HepG2 (cell line): ENCODE results near the gene FIGLA. TPM values are rescaled to one million over a fixed set of nuclear protein-coding genes. Genes with fewer than 3 reads are reported as not detected.

Experiments
- ELF1 ChIP-seq: sonication (generic); formaldehyde crosslinking; IDR thresholded peaks from 2 replicates; pipeline ENCODE4 v1.4.0; 2020; ENCODE audit warnings: missing genetic modification reagents
- IRF2 ChIP-seq: IDR thresholded peaks from 2 replicates; pipeline ENCODE4 v1.6.1; 2018; ENCODE audit warnings: missing genetic modification reagents, missing compliant biosample characterization
- KAT8 ChIP-seq: IDR thresholded peaks from 2 replicates; pipeline ENCODE4 v1.6.1; 2016; ENCODE audit warnings: missing genetic modification reagents, missing compliant biosample characterization
- KDM2A ChIP-seq: sonication (generic); formaldehyde crosslinking; IDR thresholded peaks from 2 replicates; pipeline ENCODE4 v1.4.0; 2020; ENCODE audit warnings: low read depth, missing genetic modification reagents, borderline replicate concordance
- MAX ChIP-seq: IDR thresholded peaks from 2 replicates; pipeline ENCODE4 v1.6.1; 2012; ENCODE audit warnings: inconsistent platforms
- MIER3 ChIP-seq: IDR thresholded peaks from 2 replicates; pipeline ENCODE4 v1.6.1; 2016; ENCODE audit warnings: missing compliant biosample characterization, borderline replicate concordance
- NR2F6 ChIP-seq, 2 experiments: IDR thresholded peaks; 2 replicates each; pipeline ENCODE4 v1.6.1; 2016; ENCODE audit warnings: antibody characterized with exemption in 1 of 2, mild to moderate bottlenecking in 1 of 2
- NRL ChIP-seq: sonication (generic); formaldehyde crosslinking; IDR thresholded peaks from 2 replicates; pipeline ENCODE4 v1.5.0; 2020; ENCODE audit warnings: missing genetic modification reagents, mild to moderate bottlenecking, moderate library complexity, borderline replicate concordance
- ZBED4 ChIP-seq: sonication (generic); formaldehyde crosslinking; IDR thresholded peaks from 2 replicates; pipeline ENCODE4 v1.4.0; 2020; ENCODE audit warnings: missing genetic modification reagents, borderline replicate concordance
- ZBTB39 ChIP-seq: sonication (generic); formaldehyde crosslinking; IDR thresholded peaks from 2 replicates; pipeline ENCODE4 v1.5.0; 2020; ENCODE audit warnings: missing genetic modification reagents
- ZFX ChIP-seq: sonication (generic); formaldehyde crosslinking; IDR thresholded peaks from 2 replicates; pipeline ENCODE4 v1.4.0; 2020; ENCODE audit warnings: mild to moderate bottlenecking, low read depth, missing genetic modification reagents, moderate library complexity
- ZNF724P ChIP-seq: sonication (generic); formaldehyde crosslinking; IDR thresholded peaks from 2 replicates; pipeline ENCODE4 v1.8.0; 2022; ENCODE audit warnings: missing genetic modification reagents, borderline replicate concordance
- ZSCAN9 ChIP-seq: IDR thresholded peaks from 2 replicates; pipeline ENCODE4 v1.6.1; 2016; ENCODE audit warnings: borderline replicate concordance
- polyA plus RNA-seq, 8 experiments: library from polyadenylated mRNA; depleted of rRNA in 3 of 8; stranded (reverse) in 7 of 8; unstranded in 1 of 8; fragments of >200 nt; fragmentation: Illumina TruSeq in 4 of 8; extraction: Trizol in 4 of 8; gene quantifications; 2 replicates each; pipeline versions ENCODE4 v1.2.1 to v1.2.3, GENCODE V29; 2011 to 2016; ENCODE audit warnings: low read depth in 4 of 8, missing spikeins in 1 of 8, mixed read lengths in 1 of 8; ENCODE audit not compliant: insufficient read depth in 1 of 8
- total RNA-seq, 5 experiments: library from RNA; depleted of rRNA; stranded (reverse); fragments of >200 nt; fragmentation: Illumina TruSeq; extraction: Trizol; gene quantifications; 2 replicates each; pipeline ENCODE4 v1.2.3, GENCODE V29; 2016; ENCODE audit warnings: low read depth in 1 of 5
- TF ChIP-seq, protein P1 (sequence below): sonication (generic); formaldehyde crosslinking; IDR thresholded peaks from 2 replicates; pipeline ENCODE4 v1.8.1; 2023; ENCODE audit warnings: mild to moderate bottlenecking, missing genetic modification reagents

Gene FIGLA
- total and polyA plus RNA-seq, 2 of the 13 experiments (the other 11 are each of a cell fraction or from before 2014, with no cell fraction given): not detected

DNA sequence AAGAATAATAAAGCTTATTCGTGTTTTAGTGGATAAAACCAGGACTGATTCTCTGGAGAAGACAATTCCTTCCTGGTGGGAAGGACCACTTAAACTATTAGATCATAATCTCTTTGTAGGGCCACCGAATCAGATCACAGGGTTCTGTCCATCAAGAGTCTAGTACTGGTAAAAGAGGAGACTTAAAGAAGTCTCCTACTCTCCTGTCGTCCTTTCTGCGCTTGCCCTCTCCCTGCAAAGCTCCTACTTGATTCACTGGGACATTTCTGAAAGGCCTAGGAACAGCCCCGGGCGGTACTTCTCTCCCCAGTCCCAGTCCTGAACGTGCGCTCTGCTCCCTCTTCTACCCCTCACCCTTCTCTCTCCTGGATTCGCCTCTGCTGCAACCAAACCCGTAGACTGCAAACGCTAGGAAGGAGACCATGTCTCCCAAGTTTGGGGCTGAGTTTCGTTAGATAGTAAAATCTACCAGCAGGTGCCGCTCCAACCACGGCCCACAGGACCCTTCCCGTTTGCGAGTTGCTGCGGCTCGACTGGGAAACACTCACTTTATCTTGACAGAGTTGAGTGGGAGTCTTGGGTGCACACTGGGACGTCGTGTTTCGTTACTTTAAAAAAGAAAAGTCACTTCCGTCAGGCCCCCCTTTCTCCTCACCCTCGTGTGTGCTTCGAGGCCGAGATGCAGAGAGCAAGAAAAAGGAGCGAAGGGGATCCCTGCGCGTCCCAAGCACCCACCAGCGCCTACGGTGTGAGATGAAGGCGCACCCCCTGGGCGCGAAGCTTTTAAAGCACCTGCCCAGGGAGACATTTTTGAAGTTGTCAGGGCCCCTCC, 923 bp downstream of the FIGLA start (continued):
- peak; percentile 43; the same call in 1 of the 2 replicates for TF ChIP-seq ZFX
- peak; percentile 83; the same call in 1 of the 2 replicates for TF ChIP-seq NRL (CRISPR knock-in tag)
- peak; percentile 37; the same call in 1 of the 2 replicates for TF ChIP-seq ZSCAN9 (CRISPR knock-in tag)
- TF ChIP-seq, protein P1, sequence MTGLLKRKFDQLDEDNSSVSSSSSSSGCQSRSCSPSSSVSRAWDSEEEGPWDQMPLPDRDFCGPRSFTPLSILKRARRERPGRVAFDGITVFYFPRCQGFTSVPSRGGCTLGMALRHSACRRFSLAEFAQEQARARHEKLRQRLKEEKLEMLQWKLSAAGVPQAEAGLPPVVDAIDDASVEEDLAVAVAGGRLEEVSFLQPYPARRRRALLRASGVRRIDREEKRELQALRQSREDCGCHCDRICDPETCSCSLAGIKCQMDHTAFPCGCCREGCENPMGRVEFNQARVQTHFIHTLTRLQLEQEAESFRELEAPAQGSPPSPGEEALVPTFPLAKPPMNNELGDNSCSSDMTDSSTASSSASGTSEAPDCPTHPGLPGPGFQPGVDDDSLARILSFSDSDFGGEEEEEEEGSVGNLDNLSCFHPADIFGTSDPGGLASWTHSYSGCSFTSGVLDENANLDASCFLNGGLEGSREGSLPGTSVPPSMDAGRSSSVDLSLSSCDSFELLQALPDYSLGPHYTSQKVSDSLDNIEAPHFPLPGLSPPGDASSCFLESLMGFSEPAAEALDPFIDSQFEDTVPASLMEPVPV (CRISPR knock-in tag): 0 out of 2 replicates have a peak, but pooled peaks have one; percentile 47
- no peak for TF ChIP-seq NR2F6 (IDR thresholded peaks at IDR 0.05)
- peak; percentile 41; the same call in 1 of the 2 replicates for TF ChIP-seq NR2F6 (CRISPR knock-in tag; IDR thresholded peaks at IDR 0.05)
- TF ChIP-seq KDM2A (CRISPR knock-in tag): peak; percentile 70
- TF ChIP-seq MIER3 (CRISPR knock-in tag): 0 out of 2 replicates have a peak, but pooled peaks have one; percentile 74
- 0 out of 2 replicates have a peak, but pooled peaks have one; percentile 49 for TF ChIP-seq ZBTB39 (CRISPR knock-in tag)
- peak; percentile 42; the same call in 1 of the 2 replicates for TF ChIP-seq MAX
- TF ChIP-seq ZBED4 (CRISPR knock-in tag): peak; percentile 60; the same call in 1 of the 2 replicates
- peak; percentile 54; the same call in 1 of the 2 replicates for TF ChIP-seq KAT8
- TF ChIP-seq IRF2 (CRISPR knock-in tag): peak; percentile 53; the same call in 1 of the 2 replicates
- 0 out of 2 replicates have a peak, but pooled peaks have one; percentile 39 for TF ChIP-seq ELF1 (CRISPR knock-in tag)
- no peak for TF ChIP-seq ZNF724P
